GM12878 (cell line): ENCODE measurements around the gene CDC37. TPM values are rescaled to one million over a fixed set of nuclear protein-coding genes. Genes with fewer than 3 reads are reported as not detected.
"Not testable (repeated sequence)": the region's sequence is repeated elsewhere in the genome, so short reads cannot be mapped to it uniquely, and the experiment has no call there.

Source experiments
- ATAC-seq: fragments of 200-7000 bp; cut with Tn5 transposase; 3 replicates; pipeline ENCODE4 v1.9.1; 2020; ENCODE audit warnings: mild to moderate bottlenecking, moderate library complexity
- BruUV-seq: library from RNA; stranded (reverse); fragments of 400-500 nt; replicated peaks from 2 replicates; lab custom pipeline; 2021; lab: Mats Ljungman, UMichigan
- CTCF ChIA-PET: fragments of 300-600 bp; sonication (Branson Sonifier 250); formaldehyde crosslinking; extraction: SDS; loops from one replicate; lab custom pipeline; 2021; ENCODE audit warnings: inconsistent platforms; lab: Yijun Ruan, JAX
- POLR2A ChIA-PET: fragments of 350-600 bp; formaldehyde crosslinking; extraction: SDS; loops from one replicate; lab custom pipeline; 2021; ENCODE audit warnings: inconsistent platforms; lab: Charles Lee
- RAD21 ChIA-PET: fragments of 300-600 bp; sonication (Branson Sonifier 250); formaldehyde crosslinking; loops from one replicate; lab custom pipeline; 2023; ENCODE audit warnings: antibody characterized with exemption; ENCODE audit not compliant: unreplicated experiment; lab: Charles Lee
- SMC1A ChIA-PET: fragments of 300-600 bp; sonication (Branson Sonifier 250); formaldehyde crosslinking; loops from one replicate; lab custom pipeline; 2023; ENCODE audit not compliant: unreplicated experiment, uncharacterized antibody; lab: Charles Lee
- DNase-seq: peaks from one replicate; pipeline ENCODE4 v3.0.0-alpha.2; 2011; ENCODE audit warnings: low read depth, low spot score
- FAIRE-seq: peaks from 3 replicates; lab custom pipeline; 2011; peaks lifted over from hg19 to GRCh38; lab: Jason Lieb, UNC
- H2AFZ ChIP-seq: 2 replicates; pipeline ENCODE4 v1.6.0; 2011; ENCODE audit warnings: low read depth, low read length, control low read depth; ENCODE audit not compliant: control insufficient read depth
- H3K27ac ChIP-seq: 2 replicates; pipeline ENCODE4 v1.5.1; 2011; ENCODE audit warnings: control low read depth; ENCODE audit not compliant: control insufficient read depth, insufficient read depth
- H3K27me3 ChIP-seq, 2 experiments: replicated peaks in 1 of 2; 2 replicates each; pipeline versions ENCODE4 v1.6.0 to v1.6.1; 2011; ENCODE audit warnings: low read length in 1 of 2; ENCODE audit not compliant: control insufficient read depth in 2 of 2, insufficient read depth in 2 of 2
- H3K36me3 ChIP-seq, 2 experiments: 2 replicates each; pipeline ENCODE4 v1.5.1; 2011; ENCODE audit warnings: low read length in 1 of 2; ENCODE audit not compliant: control insufficient read depth in 2 of 2, insufficient read depth in 2 of 2
- H3K4me1 ChIP-seq: 2 replicates; pipeline ENCODE4 v1.6.1; 2011; ENCODE audit warnings: mild to moderate bottlenecking, low read length, moderate library complexity, mixed read lengths; ENCODE audit not compliant: control insufficient read depth, insufficient read depth
- H3K4me2 ChIP-seq: 2 replicates; pipeline ENCODE4 v1.6.0; 2011; ENCODE audit warnings: control low read depth; ENCODE audit not compliant: control insufficient read depth, insufficient read depth
- H3K4me3 ChIP-seq: fragments of 200-600 bp; sonication (generic); 2 replicates; pipeline ENCODE4 v1.5.1; 2016
- H3K79me2 ChIP-seq: 2 replicates; pipeline ENCODE4 v1.6.0; 2011; ENCODE audit warnings: low read length; ENCODE audit not compliant: control insufficient read depth, insufficient read depth
- H3K9ac ChIP-seq: 2 replicates; pipeline ENCODE4 v1.8.0; 2011; ENCODE audit warnings: low read length, control low read depth, mixed read lengths; ENCODE audit not compliant: control insufficient read depth, insufficient read depth
- H3K9me3 ChIP-seq: replicated peaks from 3 replicates; pipeline ENCODE4 v1.5.1; 2011; ENCODE audit warnings: mild to moderate bottlenecking, low read length; ENCODE audit not compliant: control insufficient read depth, insufficient read depth
- H4K20me1 ChIP-seq: 2 replicates; pipeline ENCODE4 v1.6.0; 2011; ENCODE audit not compliant: control insufficient read depth, insufficient read depth
- BHLHE40 ChIP-seq, 2 experiments: fragments of 450-650 bp in 1 of 2; IDR thresholded peaks; 2 replicates each; pipeline ENCODE4 v1.6.1; 2011 to 2017; ENCODE audit warnings: low read depth in 2 of 2, borderline replicate concordance in 1 of 2, improper control_type of control experiment in 1 of 2, low read length in 1 of 2, mild to moderate bottlenecking in 1 of 2
- CHD2 ChIP-seq: IDR thresholded peaks from 2 replicates; pipeline ENCODE4 v1.6.1; 2011; ENCODE audit warnings: low read depth, low read length, improper control_type of control experiment, borderline replicate concordance
- NFIC ChIP-seq: IDR thresholded peaks from 2 replicates; pipeline ENCODE4 v1.6.1; 2012; ENCODE audit warnings: low read depth, mild to moderate bottlenecking, inconsistent platforms, low read length, moderate library complexity
- NFXL1 ChIP-seq: fragments of 450-650 bp; IDR thresholded peaks from 2 replicates; pipeline ENCODE4 v1.6.1; 2017; ENCODE audit warnings: antibody characterized with exemption, mild to moderate bottlenecking, borderline replicate concordance
- PAX5 ChIP-seq: IDR thresholded peaks from 2 replicates; pipeline ENCODE4 v1.6.1; 2011; ENCODE audit warnings: low read depth, low read length, borderline replicate concordance
- PML ChIP-seq: IDR thresholded peaks from 2 replicates; pipeline ENCODE4 v1.6.1; 2012; ENCODE audit warnings: low read length, inconsistent platforms
- RCOR1 ChIP-seq: conservative IDR thresholded peaks from 2 replicates; pipeline ENCODE4 v1.6.1; 2012; ENCODE audit warnings: low read depth, low read length, improper control_type of control experiment
- RUNX3 ChIP-seq: IDR thresholded peaks from 2 replicates; pipeline ENCODE4 v1.6.1; 2012; ENCODE audit warnings: low read length, inconsistent platforms
- SRF ChIP-seq, 2 experiments: IDR thresholded peaks; 2 replicates each; pipeline ENCODE4 v1.6.1; 2011; ENCODE audit warnings: low read depth in 2 of 2, low read length in 2 of 2, mild to moderate bottlenecking in 1 of 2, moderate library complexity in 1 of 2
- WGBS: methylation state at CpG from one replicate; pipeline ENCODE4 v1.1.6; 2016; ENCODE audit warnings: low lambda C conversion rate; ENCODE audit not compliant: insufficient replicate concordance, insufficient coverage; ENCODE audit errors: missing lambda C conversion rate; 5-methylcytosine and 5-hydroxymethylcytosine counted together
- in situ Hi-C: fragments of 300-500 bp; cut with MboI; formaldehyde crosslinking; loops from 9 replicates; pipeline ENCODE4 v1.14.3; 2018; ENCODE audit warnings: mixed read lengths
- intact Hi-C: fragments of 100-400 bp; cut with micrococcal nuclease; formaldehyde crosslinking; loops from one replicate; pipeline ENCODE4 v1.14.2; 2022; ENCODE audit not compliant: unreplicated experiment
- polyA plus RNA-seq, 11 experiments: library from polyadenylated mRNA; depleted of rRNA in 4 of 11; unstranded in 6 of 11; stranded (reverse) in 5 of 11; fragments of >200 nt; fragmentation: Nextera tagmentation in 4 of 11; fragmentation: Illumina TruSeq in 1 of 11; extraction: Ambion mirVana in 4 of 11; extraction: Trizol in 1 of 11; gene quantifications; 1 replicate in 1 of 11; 2 replicates in 10 of 11; pipeline versions ENCODE4 v1.2.1 to v1.2.3, GENCODE V29; 2011 to 2016; ENCODE audit warnings: inconsistent platforms in 2 of 11, missing spikeins in 2 of 11, low read depth in 1 of 11
- total RNA-seq, 4 experiments: library from RNA; depleted of rRNA in 3 of 4; stranded (reverse); fragments of >200 nt in 3 of 4; fragmentation: Illumina TruSeq in 1 of 4; extraction: Trizol in 1 of 4; gene quantifications; 2 replicates each; pipeline versions ENCODE4 v1.2.1 to v1.2.3, GENCODE V29; 2013 to 2021
- TF ChIP-seq, protein P1 (sequence below): fragments of 450-650 bp; IDR thresholded peaks from 2 replicates; pipeline ENCODE4 v1.6.1; 2016; ENCODE audit warnings: mild to moderate bottlenecking
- TF ChIP-seq, protein P2 (sequence below): fragments of 450-650 bp; formaldehyde crosslinking; IDR thresholded peaks from 2 replicates; pipeline ENCODE4 v1.5.0; 2022; ENCODE audit warnings: mild to moderate bottlenecking, missing genetic modification characterization

CDC37 gene
- total and polyA plus RNA-seq, 10 of the 15 experiments (the other 5 are each of a cell fraction or from before 2014, with no cell fraction given): 4.7 to 265 (median 176) TPM

GRCh38 chr19:10366950-10367512 is 36.3 kb downstream of the CDC37 start:
- ChIA-PET RAD21 (interaction anchor here (0.6 to 1.7 kb wide), 2 partner anchors 47 to 108 kb away, joined by 3 to 4 read pairs; no protein-coding TSS in a partner anchor), SMC1A (interaction anchor here (1.5 kb wide), 1 partner anchor 22 kb away, joined by 3 read pairs; no protein-coding TSS in a partner anchor), CTCF (interaction anchor here (0.7 to 1.4 kb wide), 4 partner anchors 22 to 94 kb away, joined by 3 to 5 read pairs (median 4); no protein-coding TSS in a partner anchor), POLR2A (interaction anchor here (0.6 kb wide), 1 partner anchor 147 kb away, joined by 3 read pairs; no protein-coding TSS in a partner anchor)
- intact Hi-C loops, ATAC-seq, H3K4me1 ChIP-seq, H3K27me3 ChIP-seq, H4K20me1 ChIP-seq, FAIRE-seq, H3K4me3 ChIP-seq, H3K4me2 ChIP-seq, H3K9ac ChIP-seq, DNase-seq, in situ Hi-C loops, H3K9me3 ChIP-seq, H3K79me2 ChIP-seq, H3K27ac ChIP-seq, BruUV-seq, H2AFZ ChIP-seq: not testable (repeated sequence)
- peaks cover 36% of the 10 kb centered on the region in 2 experiments for H3K36me3 ChIP-seq
- 98% methylated on average over 4 of the region's 4 CpGs for WGBS
- TF ChIP-seq SRF (IDR thresholded peaks at IDR 0.05; ENCODE audit: low read depth in 2 of 2, low read length in 2 of 2): 0 out of 4 replicates have a peak, but pooled peaks of 1 of the 2 experiments have one; percentile 44
- TF ChIP-seq, protein P1, sequence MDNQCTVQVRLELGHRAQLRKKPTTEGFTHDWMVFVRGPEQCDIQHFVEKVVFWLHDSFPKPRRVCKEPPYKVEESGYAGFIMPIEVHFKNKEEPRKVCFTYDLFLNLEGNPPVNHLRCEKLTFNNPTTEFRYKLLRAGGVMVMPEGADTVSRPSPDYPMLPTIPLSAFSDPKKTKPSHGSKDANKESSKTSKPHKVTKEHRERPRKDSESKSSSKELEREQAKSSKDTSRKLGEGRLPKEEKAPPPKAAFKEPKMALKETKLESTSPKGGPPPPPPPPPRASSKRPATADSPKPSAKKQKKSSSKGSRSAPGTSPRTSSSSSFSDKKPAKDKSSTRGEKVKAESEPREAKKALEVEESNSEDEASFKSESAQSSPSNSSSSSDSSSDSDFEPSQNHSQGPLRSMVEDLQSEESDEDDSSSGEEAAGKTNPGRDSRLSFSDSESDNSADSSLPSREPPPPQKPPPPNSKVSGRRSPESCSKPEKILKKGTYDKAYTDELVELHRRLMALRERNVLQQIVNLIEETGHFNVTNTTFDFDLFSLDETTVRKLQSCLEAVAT: peak; percentile 87

DNA sequence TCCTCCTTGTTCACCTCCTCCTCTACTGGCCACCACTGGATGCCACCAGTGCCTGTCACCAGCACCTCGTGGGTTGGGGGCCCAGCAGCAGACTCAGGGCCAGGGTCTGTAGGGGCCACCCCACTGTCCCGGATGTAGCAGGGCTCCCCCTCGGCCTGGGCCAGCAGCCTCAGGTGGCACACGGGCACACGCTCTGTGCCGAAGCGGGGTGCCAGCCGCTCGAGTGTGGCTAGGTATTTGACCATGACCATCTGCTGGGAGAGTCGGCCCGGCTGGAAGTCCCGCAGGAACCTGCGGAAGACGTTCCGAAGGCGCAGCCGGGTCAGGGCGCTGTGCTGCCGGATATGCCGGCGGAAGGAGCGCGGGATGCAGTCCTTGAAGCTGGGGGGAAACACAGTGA is 37.8 kb downstream of the CDC37 start:
- no peak overlapping the region for H2AFZ ChIP-seq
- FAIRE-seq: no peak
- H3K79me2 ChIP-seq: no peaks in the 10 kb centered on the region; the same call in 1 of the 2 replicates
- no peak overlapping the region for H3K4me3 ChIP-seq
- ChIA-PET CTCF (no interaction called here), RAD21 (no interaction called here), SMC1A (no interaction called here), POLR2A (no interaction called here)
- no peaks in the 10 kb centered on the region for H3K4me1 ChIP-seq
- H4K20me1 ChIP-seq: no peaks in the 10 kb centered on the region; the same call in 1 of the 2 replicates
- intact Hi-C loops (no loop called here), in situ Hi-C loops (no loop called here)
- no peaks in the 10 kb centered on the region; the same call in 2 of the 3 replicates for H3K9me3 ChIP-seq
- peaks cover 31 to 45% of the 10 kb centered on the region in 2 experiments for H3K36me3 ChIP-seq
- H3K27me3 ChIP-seq: no peaks in the 10 kb centered on the region
- no peak overlapping the region for H3K27ac ChIP-seq
- TF ChIP-seq, protein P2, sequence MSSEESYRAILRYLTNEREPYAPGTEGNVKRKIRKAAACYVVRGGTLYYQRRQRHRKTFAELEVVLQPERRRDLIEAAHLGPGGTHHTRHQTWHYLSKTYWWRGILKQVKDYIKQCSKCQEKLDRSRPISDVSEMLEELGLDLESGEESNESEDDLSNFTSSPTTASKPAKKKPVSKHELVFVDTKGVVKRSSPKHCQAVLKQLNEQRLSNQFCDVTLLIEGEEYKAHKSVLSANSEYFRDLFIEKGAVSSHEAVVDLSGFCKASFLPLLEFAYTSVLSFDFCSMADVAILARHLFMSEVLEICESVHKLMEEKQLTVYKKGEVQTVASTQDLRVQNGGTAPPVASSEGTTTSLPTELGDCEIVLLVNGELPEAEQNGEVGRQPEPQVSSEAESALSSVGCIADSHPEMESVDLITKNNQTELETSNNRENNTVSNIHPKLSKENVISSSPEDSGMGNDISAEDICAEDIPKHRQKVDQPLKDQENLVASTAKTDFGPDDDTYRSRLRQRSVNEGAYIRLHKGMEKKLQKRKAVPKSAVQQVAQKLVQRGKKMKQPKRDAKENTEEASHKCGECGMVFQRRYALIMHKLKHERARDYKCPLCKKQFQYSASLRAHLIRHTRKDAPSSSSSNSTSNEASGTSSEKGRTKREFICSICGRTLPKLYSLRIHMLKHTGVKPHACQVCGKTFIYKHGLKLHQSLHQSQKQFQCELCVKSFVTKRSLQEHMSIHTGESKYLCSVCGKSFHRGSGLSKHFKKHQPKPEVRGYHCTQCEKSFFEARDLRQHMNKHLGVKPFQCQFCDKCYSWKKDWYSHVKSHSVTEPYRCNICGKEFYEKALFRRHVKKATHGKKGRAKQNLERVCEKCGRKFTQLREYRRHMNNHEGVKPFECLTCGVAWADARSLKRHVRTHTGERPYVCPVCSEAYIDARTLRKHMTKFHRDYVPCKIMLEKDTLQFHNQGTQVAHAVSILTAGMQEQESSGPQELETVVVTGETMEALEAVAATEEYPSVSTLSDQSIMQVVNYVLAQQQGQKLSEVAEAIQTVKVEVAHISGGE: no peak
- no peak for TF ChIP-seq BHLHE40 (IDR thresholded peaks at IDR 0.05; ENCODE audit: borderline replicate concordance in 1 of 2, low read depth in 2 of 2, low read length in 1 of 2)
- no peak for TF ChIP-seq PML
- no peak for TF ChIP-seq RCOR1
- no peak for TF ChIP-seq RUNX3
- no peak for TF ChIP-seq PAX5
- no peak for TF ChIP-seq NFXL1
- no peak for TF ChIP-seq CHD2
- TF ChIP-seq NFIC: no peak
- DNase-seq: no peak
- ATAC-seq: no peak
- WGBS: 97% methylated on average over 23 of the region's 23 CpGs
- no peak overlapping the region for H3K4me2 ChIP-seq
- H3K9ac ChIP-seq: no peak overlapping the region
- TSS peak; percentile 45 for BruUV-seq
